SJCRH30 (cell line): ENCODE data around the gene PPP1R14B. TPM values are rescaled to one million over a fixed set of nuclear protein-coding genes. Genes with fewer than 3 reads are reported as not detected.

ENCODE experiments used
- DNase-seq, 2 experiments: peaks; one replicate each; pipeline ENCODE4 v3.0.0-alpha.2; 2015 to 2020
- H3K27ac ChIP-seq: fragments of 250-450 bp; sonication (Bioruptor Pico); 2 replicates; pipeline ENCODE4 v1.5.1; 2020; ENCODE audit warnings: mild to moderate bottlenecking, moderate library complexity
- H3K27me3 ChIP-seq: fragments of 250-450 bp; sonication (Bioruptor Pico); 2 replicates; pipeline ENCODE4 v1.5.1; 2020; ENCODE audit warnings: mild to moderate bottlenecking, moderate library complexity
- H3K36me3 ChIP-seq: fragments of 250-450 bp; sonication (Bioruptor Pico); 2 replicates; pipeline ENCODE4 v1.5.1; 2020; ENCODE audit warnings: mild to moderate bottlenecking, moderate library complexity
- H3K4me1 ChIP-seq: fragments of 250-450 bp; sonication (Bioruptor Pico); 2 replicates; pipeline ENCODE4 v1.5.1; 2020; ENCODE audit warnings: mild to moderate bottlenecking, moderate library complexity
- H3K4me3 ChIP-seq: fragments of 250-450 bp; sonication (Bioruptor Pico); 2 replicates; pipeline ENCODE4 v1.5.1; 2020; ENCODE audit warnings: mild to moderate bottlenecking, moderate library complexity
- H3K9me3 ChIP-seq: fragments of 250-450 bp; sonication (Bioruptor Pico); replicated peaks from 2 replicates; pipeline ENCODE4 v1.5.1; 2020; ENCODE audit warnings: mild to moderate bottlenecking, moderate library complexity
- total RNA-seq: library from RNA; depleted of rRNA; stranded (reverse); fragments of >200 nt; shearing (Covaris generic); gene quantifications from 2 replicates; pipeline ENCODE4 v1.2.3, GENCODE V29; 2014

The PPP1R14B gene
- total RNA-seq, 1 experiment from 2014 or later = 556 TPM

DNA sequence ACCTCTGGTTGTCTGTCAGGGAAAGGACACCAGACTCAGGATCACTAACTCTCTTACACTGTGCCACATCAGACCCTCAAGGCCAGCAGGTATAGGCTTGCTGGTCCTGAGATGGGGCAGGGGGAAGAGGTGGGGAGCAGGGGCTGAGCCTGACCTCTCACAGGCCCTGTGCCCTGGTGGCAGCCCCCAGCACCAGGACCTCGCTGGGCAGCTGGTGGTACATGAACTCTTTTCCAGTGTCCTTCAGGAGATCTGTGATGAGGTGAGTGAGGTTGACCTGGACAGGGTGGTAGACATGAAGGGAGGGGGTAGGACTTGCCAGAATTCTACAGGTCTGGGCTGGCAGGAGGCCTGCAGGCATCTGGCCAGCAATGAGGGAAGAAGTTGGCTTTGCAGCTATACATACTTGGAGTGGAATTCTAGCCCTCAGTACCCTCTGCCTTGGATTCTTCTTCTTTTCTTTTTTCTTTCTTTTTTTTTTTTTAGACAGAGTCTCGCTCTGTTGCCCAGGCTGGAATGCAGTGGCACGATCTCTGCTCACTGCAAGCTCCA is 19.3 kb downstream of the PPP1R14B start:
- DNase-seq = no peak
- peak overlapping the region; percentile 69 for H3K4me3 ChIP-seq
- H3K36me3 ChIP-seq = no peaks in the 10 kb centered on the region; the same call in 1 of the 2 replicates
- no peaks in the 10 kb centered on the region for H3K9me3 ChIP-seq
- H3K4me1 ChIP-seq = peaks cover 6% of the 10 kb centered on the region
- H3K27ac ChIP-seq = no peak overlapping the region; the same call in 1 of the 2 replicates
- H3K27me3 ChIP-seq = no peaks in the 10 kb centered on the region

DNA sequence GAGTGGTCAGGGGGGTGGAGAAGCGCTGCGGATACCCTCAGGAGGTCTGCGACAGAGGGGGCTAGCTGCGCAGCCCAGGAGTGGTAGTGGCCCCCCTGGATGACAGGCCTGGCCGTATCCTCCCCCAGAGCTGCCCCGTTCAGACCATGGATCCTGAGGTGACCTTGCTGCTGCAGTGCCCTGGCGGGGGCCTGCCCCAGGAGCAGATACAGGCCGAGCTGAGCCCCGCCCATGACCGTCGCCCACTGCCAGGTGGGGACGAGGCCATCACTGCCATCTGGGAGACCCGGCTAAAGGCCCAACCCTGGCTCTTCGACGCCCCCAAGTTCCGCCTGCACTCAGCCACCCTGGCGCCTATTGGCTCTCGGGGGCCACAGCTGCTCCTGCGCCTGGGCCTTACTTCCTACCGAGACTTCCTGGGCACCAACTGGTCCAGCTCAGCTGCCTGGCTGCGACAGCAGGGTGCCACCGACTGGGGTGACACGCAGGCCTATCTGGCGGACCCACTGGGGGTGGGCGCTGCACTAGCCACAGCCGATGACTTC is 20.2 kb downstream of the PPP1R14B start:
- Histone ChIP-seq H3K4me1 (peaks cover 6% of the 10 kb centered on the region), H3K27ac (peak overlapping the region; percentile 80), H3K4me3 (peak overlapping the region; percentile 69), H3K9me3 (no peaks in the 10 kb centered on the region), H3K27me3 (no peaks in the 10 kb centered on the region), H3K36me3 (no peaks in the 10 kb centered on the region; the same call in 1 of the 2 replicates)
- DNase-seq = peak; percentile 67 to 69

DNA sequence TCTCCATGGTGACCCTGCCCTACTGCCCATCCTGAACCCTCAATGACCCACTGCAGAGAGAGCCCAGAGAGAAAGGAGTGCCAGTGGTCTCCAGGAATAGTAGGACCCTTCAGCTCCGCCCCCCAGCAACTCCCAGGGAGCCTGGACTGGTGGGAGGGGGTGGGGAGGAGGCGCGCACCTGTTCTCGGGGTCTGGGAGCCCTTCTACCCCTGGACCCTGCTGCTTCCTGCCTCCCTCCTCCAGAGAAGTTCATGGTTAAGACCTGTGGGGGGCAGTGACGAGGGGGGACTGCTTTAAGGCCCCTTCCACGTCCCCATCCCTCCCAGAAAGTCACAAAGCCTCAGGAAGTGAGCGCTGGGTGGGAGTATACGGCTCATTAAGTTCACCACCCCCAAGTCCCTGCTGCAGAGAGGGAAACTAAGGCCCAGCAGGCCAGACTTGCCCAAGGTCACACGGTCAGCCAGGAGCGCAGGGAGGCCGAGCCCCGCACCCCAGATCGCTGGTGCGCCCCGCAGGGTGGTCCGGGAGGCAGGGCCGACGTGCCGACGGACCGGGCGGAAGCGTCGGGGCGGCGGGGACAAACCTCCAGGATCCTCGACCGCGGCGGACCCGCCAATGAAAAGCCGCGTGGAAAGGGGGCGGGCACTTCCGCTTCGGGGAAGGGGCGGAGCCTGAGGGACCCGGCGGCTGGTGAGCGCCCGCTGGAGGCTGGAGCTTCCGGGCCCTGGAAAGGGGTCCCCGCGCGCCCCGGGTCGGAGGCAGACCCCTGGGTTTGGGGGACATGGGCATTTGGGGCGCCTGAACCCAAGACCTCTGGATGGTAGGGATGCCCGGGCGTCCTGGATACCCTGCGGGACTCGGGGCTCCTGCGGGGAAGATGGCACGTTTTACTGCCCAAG is 20.9 kb downstream of the PPP1R14B start, which contains the start of the genes NUDT22 and TRPT1:
NUDT22 (plus strand) TSS at position 667 of the 899 bp plus-strand sequence. CDS start 379 bp downstream, outside the sequence.
TRPT1 (minus strand) TSS at position 579 of the 899 bp plus-strand sequence; CDS start at position 253, 326 bp downstream.
- H3K4me3 ChIP-seq = peak within 1 kb of the TSS; percentile 69
- H3K27ac ChIP-seq = peak within 1 kb of the TSS; percentile 80
- peak; percentile 90 to 92 for DNase-seq
- H3K4me1 ChIP-seq = peaks cover 6% of the 10 kb centered on the region
- H3K36me3 ChIP-seq = no peaks in the 10 kb centered on the region; the same call in 1 of the 2 replicates
- H3K27me3 ChIP-seq = no peaks in the 10 kb centered on the region
- H3K9me3 ChIP-seq = no peaks in the 10 kb centered on the region

DNA sequence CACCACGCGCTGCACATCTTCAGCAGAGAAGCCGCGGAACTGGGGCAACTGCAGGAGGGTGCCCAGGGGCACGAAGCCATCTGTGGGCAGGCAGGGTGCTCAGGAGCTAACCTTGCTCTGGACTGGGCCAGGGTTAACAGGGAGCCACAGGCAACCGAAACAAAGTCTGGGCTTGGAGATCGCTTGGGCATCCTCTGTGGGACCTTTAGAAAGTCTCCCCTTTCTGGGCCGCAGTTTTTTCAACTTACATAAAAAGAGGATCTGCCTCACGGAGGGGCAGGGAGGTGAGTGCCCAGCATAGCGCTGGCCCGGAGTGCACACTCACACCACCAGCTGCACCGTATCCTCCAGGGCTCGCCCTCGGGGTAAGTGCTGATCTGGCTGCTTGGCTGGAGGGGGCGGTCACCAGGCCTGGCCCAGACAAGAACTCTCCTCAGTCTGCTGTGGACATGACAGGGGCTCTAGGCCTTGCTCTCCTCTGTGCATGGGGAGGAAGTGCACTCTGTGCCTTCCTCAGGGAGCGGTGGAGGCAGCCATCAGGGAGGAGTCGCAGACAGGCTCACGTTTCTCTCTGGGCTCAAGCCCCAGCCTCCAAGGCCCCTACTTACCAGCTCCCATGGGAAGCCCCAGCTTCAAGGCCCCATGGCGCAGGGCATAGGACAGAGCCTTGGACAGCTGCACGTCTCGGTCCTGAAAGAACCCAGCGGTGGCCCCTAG is 21.7 kb downstream of the PPP1R14B start:
- peak overlapping the region; percentile 80 for H3K27ac ChIP-seq
- H3K9me3 ChIP-seq = no peaks in the 10 kb centered on the region
- H3K27me3 ChIP-seq = no peaks in the 10 kb centered on the region
- peak overlapping the region; percentile 69 for H3K4me3 ChIP-seq
- no peaks in the 10 kb centered on the region; the same call in 1 of the 2 replicates for H3K36me3 ChIP-seq
- peaks cover 6% of the 10 kb centered on the region for H3K4me1 ChIP-seq
- DNase-seq = no peak

DNA sequence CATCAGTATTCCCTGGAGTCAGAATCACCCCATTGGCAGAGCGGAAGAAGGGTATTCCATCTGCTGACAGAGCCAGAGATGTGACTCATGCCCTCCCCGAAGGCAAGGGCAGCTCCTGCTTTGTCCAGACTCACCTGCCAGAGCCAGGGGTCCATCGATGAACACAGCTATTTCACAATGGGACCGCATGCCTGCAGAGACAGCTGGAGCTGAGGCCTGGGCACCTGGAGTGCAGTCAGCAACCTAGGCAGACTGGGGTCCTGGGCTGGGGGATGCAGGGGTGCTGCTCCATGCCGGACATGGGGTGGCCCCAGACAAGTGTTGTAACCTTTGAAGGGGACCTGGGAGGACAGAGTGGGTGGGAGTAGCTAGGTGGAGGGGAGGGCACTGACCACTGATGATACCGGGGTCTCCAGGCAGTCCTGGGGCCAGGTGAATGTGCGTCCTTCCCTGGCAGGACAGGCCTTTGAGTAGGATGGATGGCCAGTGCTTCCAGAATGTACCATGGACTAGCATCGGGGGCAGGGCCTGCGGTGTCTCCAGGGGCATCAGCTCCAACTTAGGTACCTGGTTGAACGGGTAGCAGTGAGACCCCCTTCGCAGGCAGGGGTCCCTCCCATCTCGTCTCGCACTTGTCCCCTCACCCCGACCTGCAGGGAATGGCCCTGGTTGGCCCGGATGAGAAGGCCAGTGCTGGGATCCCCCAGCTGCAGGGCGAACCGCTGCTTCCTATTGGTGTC is 22.4 kb downstream of the PPP1R14B start:
- Histone ChIP-seq H3K4me1 (peaks cover 6% of the 10 kb centered on the region), H3K27ac (no peak overlapping the region; the same call in 1 of the 2 replicates), H3K4me3 (peak overlapping the region; percentile 69), H3K27me3 (no peaks in the 10 kb centered on the region), H3K9me3 (no peaks in the 10 kb centered on the region), H3K36me3 (no peaks in the 10 kb centered on the region; the same call in 1 of the 2 replicates)
- no peak for DNase-seq

DNA sequence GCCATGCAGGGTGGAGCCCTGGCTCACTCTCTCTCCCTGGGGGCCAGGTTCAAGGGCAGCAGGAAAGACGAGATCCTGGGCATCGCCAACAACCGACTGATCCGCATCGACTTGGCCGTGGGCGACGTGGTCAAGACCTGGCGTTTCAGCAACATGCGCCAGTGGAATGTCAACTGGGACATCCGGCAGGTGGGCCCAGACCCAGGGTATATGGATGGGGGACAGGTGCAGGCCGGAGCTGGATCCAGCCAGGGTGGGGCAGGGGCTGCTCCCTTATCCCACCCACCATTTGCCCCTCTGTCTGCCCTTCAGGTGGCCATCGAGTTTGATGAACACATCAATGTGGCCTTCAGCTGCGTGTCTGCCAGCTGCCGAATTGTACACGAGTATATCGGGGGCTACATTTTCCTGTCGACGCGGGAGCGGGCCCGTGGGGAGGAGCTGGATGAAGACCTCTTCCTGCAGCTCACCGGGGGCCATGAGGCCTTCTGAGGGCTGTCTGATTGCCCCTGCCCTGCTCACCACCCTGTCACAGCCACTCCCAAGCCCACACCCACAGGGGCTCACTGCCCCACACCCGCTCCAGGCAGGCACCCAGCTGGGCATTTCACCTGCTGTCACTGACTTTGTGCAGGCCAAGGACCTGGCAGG is 23.6 kb downstream of the PPP1R14B start:
- no peaks in the 10 kb centered on the region; the same call in 1 of the 2 replicates for H3K36me3 ChIP-seq
- H3K27ac ChIP-seq = no peak overlapping the region
- H3K27me3 ChIP-seq = no peaks in the 10 kb centered on the region
- peak in 1 of 2 experiments; percentile 42 for DNase-seq
- no peak overlapping the region for H3K4me3 ChIP-seq
- H3K9me3 ChIP-seq = no peaks in the 10 kb centered on the region
- H3K4me1 ChIP-seq = peaks cover 6% of the 10 kb centered on the region

DNA sequence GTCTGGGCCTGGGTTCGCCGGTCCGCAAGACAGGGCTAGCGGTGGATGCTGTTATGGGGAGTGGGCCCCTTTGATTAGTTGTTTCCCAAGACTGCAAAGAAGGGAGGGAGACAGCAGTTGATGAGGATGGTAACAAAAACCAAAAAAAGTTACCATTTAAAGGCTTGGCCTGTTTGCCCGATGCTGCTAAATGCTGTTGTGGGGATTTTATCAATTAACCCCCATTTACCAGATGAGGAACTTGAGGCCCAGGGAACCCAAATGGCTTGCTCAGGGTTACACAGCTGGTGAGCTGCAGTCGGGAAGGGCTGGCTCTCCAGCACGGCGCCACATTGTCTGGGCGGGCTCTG is 24.1 kb downstream of the PPP1R14B start:
- Histone ChIP-seq H3K4me1 (peaks cover 6% of the 10 kb centered on the region), H3K27ac (no peak overlapping the region), H3K9me3 (no peaks in the 10 kb centered on the region), H3K4me3 (no peak overlapping the region), H3K36me3 (no peaks in the 10 kb centered on the region; the same call in 1 of the 2 replicates), H3K27me3 (no peaks in the 10 kb centered on the region)
- no peak for DNase-seq

DNA sequence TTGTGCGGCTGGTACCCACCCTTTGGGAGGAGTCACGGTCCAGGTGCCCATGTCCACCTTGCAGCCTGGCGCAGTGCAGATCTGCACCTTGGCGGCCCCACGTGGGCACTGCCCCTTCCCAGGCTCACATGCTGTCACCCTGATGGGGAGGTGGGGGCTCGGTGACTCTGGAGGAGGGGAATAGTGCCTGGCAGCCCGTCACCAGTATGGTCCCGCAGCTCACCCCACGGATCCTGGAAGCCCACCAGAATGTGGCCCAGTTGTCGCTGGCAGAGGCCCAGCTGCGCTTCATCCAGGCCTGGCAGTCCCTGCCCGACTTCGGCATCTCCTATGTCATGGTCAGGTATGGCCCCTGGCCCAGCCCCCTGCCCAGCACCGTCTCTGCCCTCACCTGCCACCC is 25.9 kb downstream of the PPP1R14B start:
- H3K27ac ChIP-seq = no peak overlapping the region
- H3K9me3 ChIP-seq = no peaks in the 10 kb centered on the region
- H3K27me3 ChIP-seq = no peaks in the 10 kb centered on the region
- no peak for DNase-seq
- H3K4me1 ChIP-seq = peaks cover 6% of the 10 kb centered on the region
- H3K36me3 ChIP-seq = no peaks in the 10 kb centered on the region; the same call in 1 of the 2 replicates
- H3K4me3 ChIP-seq = no peak overlapping the region

DNA sequence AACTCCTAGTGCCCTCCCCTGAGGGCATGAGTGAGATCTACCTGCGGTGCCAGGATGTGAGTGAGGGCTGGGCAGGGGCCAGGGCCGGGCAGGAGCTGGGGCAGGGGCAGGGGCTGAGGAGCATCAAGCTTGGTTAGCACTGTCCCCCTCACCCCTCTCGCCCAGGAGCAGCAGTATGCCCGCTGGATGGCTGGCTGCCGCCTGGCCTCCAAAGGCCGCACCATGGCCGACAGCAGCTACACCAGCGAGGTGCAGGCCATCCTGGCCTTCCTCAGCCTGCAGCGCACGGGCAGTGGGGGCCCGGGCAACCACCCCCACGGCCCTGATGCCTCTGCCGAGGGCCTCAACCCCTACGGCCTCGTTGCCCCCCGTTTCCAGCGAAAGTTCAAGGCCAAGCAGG is 26.5 kb downstream of the PPP1R14B start:
- Histone ChIP-seq H3K9me3 (no peaks in the 10 kb centered on the region), H3K36me3 (no peaks in the 10 kb centered on the region; the same call in 1 of the 2 replicates), H3K27me3 (no peaks in the 10 kb centered on the region), H3K4me1 (peaks cover 6% of the 10 kb centered on the region), H3K27ac (no peak overlapping the region), H3K4me3 (no peak overlapping the region)
- DNase-seq = no peak

DNA sequence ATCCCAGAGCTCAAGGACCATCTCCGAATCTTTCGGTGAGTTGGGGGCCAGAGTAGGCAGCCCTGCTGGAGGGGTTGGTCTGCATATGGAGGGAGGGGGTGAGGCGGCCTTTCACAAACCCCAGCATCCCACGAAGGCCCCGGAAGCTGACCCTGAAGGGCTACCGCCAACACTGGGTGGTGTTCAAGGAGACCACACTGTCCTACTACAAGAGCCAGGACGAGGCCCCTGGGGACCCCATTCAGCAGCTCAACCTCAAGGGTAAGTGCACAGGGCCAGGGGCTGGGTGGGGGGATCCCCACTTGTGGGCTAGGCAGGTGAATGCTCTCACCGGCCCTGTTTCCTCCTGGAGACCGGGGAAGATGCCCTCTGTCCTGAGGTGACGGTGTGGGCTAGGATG is 27.0 kb downstream of the PPP1R14B start:
- H3K27ac ChIP-seq = no peak overlapping the region

DNA sequence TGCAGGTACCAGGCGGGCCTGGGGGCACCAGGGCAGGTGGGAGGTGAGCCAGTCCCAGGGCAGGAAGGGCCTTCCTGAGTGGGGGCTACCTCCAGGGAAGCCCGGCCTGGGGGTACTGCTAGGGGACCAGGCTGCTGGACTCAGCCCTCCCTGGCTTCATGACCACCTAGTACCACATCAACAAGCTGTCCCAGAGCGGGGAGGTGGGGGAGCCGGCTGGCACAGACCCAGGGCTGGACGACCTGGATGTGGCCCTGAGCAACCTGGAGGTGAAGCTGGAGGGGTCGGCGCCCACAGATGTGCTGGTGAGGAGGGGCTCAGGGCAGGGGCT is 27.4 kb downstream of the PPP1R14B start:
- no peak for DNase-seq
- H3K36me3 ChIP-seq = peaks cover 2% of the 10 kb centered on the region; the same call in 1 of the 2 replicates
- no peak overlapping the region for H3K4me3 ChIP-seq
- peaks cover 2% of the 10 kb centered on the region; the same call in 1 of the 2 replicates for H3K4me1 ChIP-seq
- H3K27ac ChIP-seq = no peak overlapping the region
- no peaks in the 10 kb centered on the region for H3K9me3 ChIP-seq
- H3K27me3 ChIP-seq = no peaks in the 10 kb centered on the region

More for the DNA sequence above, 27.0 kb downstream of the PPP1R14B start:
- H3K27me3 ChIP-seq = no peaks in the 10 kb centered on the region
- H3K4me3 ChIP-seq = no peak overlapping the region
- H3K9me3 ChIP-seq = no peaks in the 10 kb centered on the region
- peaks cover 2% of the 10 kb centered on the region; the same call in 1 of the 2 replicates for H3K36me3 ChIP-seq
- H3K4me1 ChIP-seq = peaks cover 4% of the 10 kb centered on the region
- DNase-seq = no peak

DNA sequence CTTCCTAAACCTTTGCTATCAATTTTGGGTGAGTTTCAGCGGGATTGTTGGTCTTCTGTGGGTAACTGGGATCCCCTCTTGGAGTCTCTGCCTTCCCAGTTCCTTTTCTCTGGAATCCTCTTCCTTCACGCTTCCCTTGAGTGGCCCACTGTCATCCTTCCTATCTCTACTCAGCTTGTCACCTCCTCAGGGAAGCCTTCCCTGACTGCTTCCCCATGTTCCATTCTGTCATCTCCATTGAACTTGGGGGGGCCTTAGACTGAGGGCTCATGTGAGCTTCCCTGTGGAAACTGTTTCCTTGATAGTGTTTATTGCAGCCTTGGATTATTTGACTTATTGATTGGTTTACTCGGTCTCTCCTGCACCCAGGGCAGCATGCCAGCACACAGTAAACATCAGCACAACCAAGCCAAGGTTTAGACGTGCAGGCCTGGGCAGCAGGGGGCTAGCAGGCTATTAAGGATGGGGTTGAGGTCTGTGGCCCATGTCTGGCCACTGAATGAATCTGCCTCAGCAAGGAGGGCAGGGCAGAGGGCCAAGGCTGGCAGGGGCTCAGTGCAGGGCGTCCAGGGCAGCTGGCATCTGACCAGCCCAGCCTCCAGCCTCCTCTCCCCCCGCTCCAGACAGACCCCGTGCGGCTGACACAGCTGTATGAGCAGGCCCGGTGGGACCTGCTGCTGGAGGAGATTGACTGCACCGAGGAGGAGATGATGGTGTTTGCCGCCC is 28.0 kb downstream of the PPP1R14B start:
- 0 out of 2 replicates have a peak, but pooled peaks cover 2% of the 10 kb centered on the region for H3K4me1 ChIP-seq
- H3K27me3 ChIP-seq = no peaks in the 10 kb centered on the region
- H3K36me3 ChIP-seq = peaks cover 2% of the 10 kb centered on the region; the same call in 1 of the 2 replicates
- no peak overlapping the region for H3K27ac ChIP-seq
- no peak overlapping the region for H3K4me3 ChIP-seq
- DNase-seq = no peak
- H3K9me3 ChIP-seq = no peaks in the 10 kb centered on the region

DNA sequence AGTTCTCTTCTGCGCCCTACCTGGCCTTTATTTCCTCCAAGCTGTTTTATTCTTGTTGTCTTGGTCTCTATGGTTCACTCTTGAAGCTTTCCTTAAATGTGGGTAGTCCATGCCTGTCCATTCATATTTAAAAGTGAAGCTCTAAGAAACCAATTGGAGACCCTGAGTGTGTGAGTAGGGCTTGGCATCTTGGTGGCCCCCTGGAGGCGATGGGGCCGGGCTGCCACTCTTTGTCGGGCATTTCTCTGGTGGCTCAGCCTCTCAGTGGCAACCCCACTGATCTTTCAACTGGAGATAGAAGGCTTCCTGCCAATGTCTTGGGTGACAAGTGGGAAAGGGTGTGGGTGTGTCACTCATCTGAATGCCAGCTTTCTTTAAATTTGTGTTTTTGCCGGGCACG is 29.9 kb downstream of the PPP1R14B start:
- H3K36me3 ChIP-seq = 0 out of 2 replicates have a peak, but pooled peaks cover 2% of the 10 kb centered on the region
- no peak overlapping the region for H3K4me3 ChIP-seq
- DNase-seq = no peak

More for the DNA sequence above, 29.9 kb downstream of the PPP1R14B start:
- Histone ChIP-seq H3K4me1 (no peaks in the 10 kb centered on the region), H3K9me3 (no peaks in the 10 kb centered on the region), H3K27me3 (no peaks in the 10 kb centered on the region), H3K27ac (no peak overlapping the region)
